ENCODE measurements around the gene ACOT9. TPM values are rescaled to one million over a fixed set of nuclear protein-coding genes. Genes with fewer than 3 reads are reported as not detected.
"Not testable (repeated sequence)": the region's sequence is repeated elsewhere in the genome, so short reads cannot be mapped to it uniquely, and the experiment has no call there.

The ACOT9 gene
- total RNA-seq, 8 experiments from 2014 or later = 3.7 to 38.1 (median 17.8) TPM

GRCh38 chrX:23782863-23783588, 40.0 kb upstream of the ACOT9 start, which contains the start of gene SAT1:
Gene SAT1 (plus strand): TSS chrX:23783173. CDS start chrX:23783352, 179 bp downstream.
- Histone ChIP-seq H3K27ac (no peak within 1 kb of the TSS), H3K4me3 (peak within 1 kb of the TSS; percentile 50 to 73 (median 67)), H3K4me1 (replicated peaks in 1 of 2) (no peaks in the 10 kb centered on the region)
- 0 to 31% (median 0%) methylated on average over 5 to 9 of the region's 58 CpGs; no CpG with 5 or more reads in 7 of the 10 experiments for WGBS, 10 experiments
- in situ Hi-C loops (cut with MboI; ENCODE audit: low pct_unique_long_range_greater_than_20kb in 2 of 9, low sequenced_read_pairs in 9 of 9, unreplicated experiment in 9 of 9) = loop anchor here in 4 of 9 experiments (25.0 kb wide), 2 partner anchors 104 to 129 kb away; partner anchors contain the start of genes APOO (in 1 of the 4) and CXorf58 (in 1 of the 4)
- peak; percentile 70 to 99 (median 98) for ATAC-seq (replicated peaks in 6 of 8)

- no peaks in the 10 kb centered on the region for H3K4me1 ChIP-seq (replicated peaks in 1 of 2)
- peak overlapping the region; percentile 50 to 73 (median 67) for H3K4me3 ChIP-seq
- 33 to 91% (median 58%) methylated on average over 1 to 6 of the region's 6 CpGs; no CpG with 5 or more reads in 2 of the 10 experiments for whole genome bisulfite sequencing, 10 experiments
- no peak overlapping the region for H3K27ac ChIP-seq
- in situ Hi-C loops (cut with MboI; ENCODE audit: low pct_unique_long_range_greater_than_20kb in 2 of 9, low sequenced_read_pairs in 9 of 9, unreplicated experiment in 9 of 9) = loop anchor here in 4 of 9 experiments (25.0 kb wide), 2 partner anchors 105 to 130 kb away; partner anchors contain the start of genes APOO (in 1 of the 4) and CXorf58 (in 1 of the 4)
- ATAC-seq (replicated peaks in 6 of 8) = peak in 1 of 8 experiments; percentile 2
Observed at GRCh38 chrX:23782455-23782854, 39.4 kb upstream of the ACOT9 start.

- in situ Hi-C loops (cut with MboI; ENCODE audit: low pct_unique_long_range_greater_than_20kb in 2 of 9, low sequenced_read_pairs in 9 of 9, unreplicated experiment in 9 of 9) = loop anchor here in 4 of 9 experiments (25.0 kb wide), 2 partner anchors 108 to 133 kb away; partner anchors contain the start of genes APOO (in 1 of the 4) and CXorf58 (in 1 of the 4)
- ATAC-seq (replicated peaks in 6 of 8) = no peak
- no peak overlapping the region for H3K27ac ChIP-seq
- 88% methylated on average over 3 of the region's 4 CpGs; no CpG with 5 or more reads in 9 of the 10 experiments for WGBS, 10 experiments
- H3K4me1 ChIP-seq (replicated peaks in 1 of 2) = no peaks in the 10 kb centered on the region
- no peak overlapping the region for H3K4me3 ChIP-seq
Observed at GRCh38 chrX:23779025-23779424, 35.9 kb upstream of the ACOT9 start.

GRCh38 chrX:23776363-23776762, 33.3 kb upstream of the ACOT9 start:
- Histone ChIP-seq H3K27ac (no peak overlapping the region), H3K4me1 (replicated peaks in 1 of 2) (no peaks in the 10 kb centered on the region), H3K4me3 (no peak overlapping the region)
- WGBS, 10 experiments = 0 to 100% (median 40%) methylated on average over 1 to 2 of the region's 3 CpGs; no CpG with 5 or more reads in 5 of the 10 experiments
- in situ Hi-C loops (cut with MboI; ENCODE audit: low pct_unique_long_range_greater_than_20kb in 2 of 9, low sequenced_read_pairs in 9 of 9, unreplicated experiment in 9 of 9) = loop anchor here in 4 of 9 experiments (25.0 kb wide), 2 partner anchors 111 to 136 kb away; partner anchors contain the start of genes APOO (in 1 of the 4) and CXorf58 (in 1 of the 4)
- no peak for ATAC-seq (replicated peaks in 6 of 8)

GRCh38 chrX:23773601-23774175, 30.6 kb upstream of the ACOT9 start:
- 59 to 100% (median 88%) methylated on average over 1 to 3 of the region's 3 CpGs; no CpG with 5 or more reads in 4 of the 10 experiments for WGBS, 10 experiments
- in situ Hi-C loops (cut with MboI; ENCODE audit: low pct_unique_long_range_greater_than_20kb in 2 of 9, low sequenced_read_pairs in 9 of 9, unreplicated experiment in 9 of 9) = no loop called here
- ATAC-seq (replicated peaks in 6 of 8) = no peak
- Histone ChIP-seq H3K4me1 (replicated peaks in 1 of 2) (no peaks in the 10 kb centered on the region), H3K27ac (no peak overlapping the region), H3K4me3 (no peak overlapping the region)

GRCh38 chrX:23771086-23771485, 28.0 kb upstream of the ACOT9 start:
- H3K4me3 ChIP-seq; in situ Hi-C loops (cut with MboI; ENCODE audit: low pct_unique_long_range_greater_than_20kb in 2 of 9, low sequenced_read_pairs in 9 of 9, unreplicated experiment in 9 of 9); H3K27ac ChIP-seq; ATAC-seq (replicated peaks in 6 of 8); H3K4me1 ChIP-seq (replicated peaks in 1 of 2): not testable (repeated sequence)
- 94% methylated on average over 3 of the region's 7 CpGs; no CpG with 5 or more reads in 9 of the 10 experiments for WGBS, 10 experiments

GRCh38 chrX:23770142-23770541, 27.1 kb upstream of the ACOT9 start:
- Histone ChIP-seq H3K4me3 (no peak overlapping the region), H3K27ac (no peak overlapping the region), H3K4me1 (replicated peaks in 1 of 2) (no peaks in the 10 kb centered on the region)
- in situ Hi-C loops (cut with MboI; ENCODE audit: low pct_unique_long_range_greater_than_20kb in 2 of 9, low sequenced_read_pairs in 9 of 9, unreplicated experiment in 9 of 9) = no loop called here
- ATAC-seq (replicated peaks in 6 of 8) = no peak
- 10 to 100% (median 100%) methylated on average over 2 of the region's 2 CpGs; no CpG with 5 or more reads in 7 of the 10 experiments for WGBS, 10 experiments

GRCh38 chrX:23766650-23767551, 23.8 kb upstream of the ACOT9 start:
- no peaks in the 10 kb centered on the region for H3K4me1 ChIP-seq (replicated peaks in 1 of 2)
- 33 to 89% methylated on average over 5 to 6 of the region's 28 CpGs; no CpG with 5 or more reads in 8 of the 10 experiments for WGBS, 10 experiments
- H3K27ac ChIP-seq = no peak overlapping the region
- in situ Hi-C loops (cut with MboI; ENCODE audit: low pct_unique_long_range_greater_than_20kb in 2 of 9, low sequenced_read_pairs in 9 of 9, unreplicated experiment in 9 of 9) = no loop called here
- H3K4me3 ChIP-seq = no peak overlapping the region
- ATAC-seq (replicated peaks in 6 of 8) = peak in 2 of 8 experiments; percentile 47 to 67

GRCh38 chrX:23765868-23766267, 22.8 kb upstream of the ACOT9 start:
- H3K27ac ChIP-seq = no peak overlapping the region
- in situ Hi-C loops (cut with MboI; ENCODE audit: low pct_unique_long_range_greater_than_20kb in 2 of 9, low sequenced_read_pairs in 9 of 9, unreplicated experiment in 9 of 9) = no loop called here
- H3K4me1 ChIP-seq (replicated peaks in 1 of 2) = no peaks in the 10 kb centered on the region
- 60 to 100% (median 80%) methylated on average over 1 of the region's 16 CpGs; no CpG with 5 or more reads in 7 of the 10 experiments for WGBS, 10 experiments
- no peak overlapping the region for H3K4me3 ChIP-seq
- ATAC-seq (replicated peaks in 6 of 8) = no peak

- in situ Hi-C loops (cut with MboI; ENCODE audit: low pct_unique_long_range_greater_than_20kb in 2 of 9, low sequenced_read_pairs in 9 of 9, unreplicated experiment in 9 of 9) = no loop called here
- no peak overlapping the region for H3K4me3 ChIP-seq
- no peaks in the 10 kb centered on the region for H3K4me1 ChIP-seq (replicated peaks in 1 of 2)
- no peak overlapping the region for H3K27ac ChIP-seq
- no peak for ATAC-seq (replicated peaks in 6 of 8)
- 59 to 100% (median 93%) methylated on average over 2 to 5 of the region's 5 CpGs; no CpG with 5 or more reads in 7 of the 10 experiments for WGBS, 10 experiments
Observed at GRCh38 chrX:23765449-23765848, 22.4 kb upstream of the ACOT9 start.

- H3K4me3 ChIP-seq = no peak overlapping the region
- 0 to 100% (median 52%) methylated on average over 1 to 4 of the region's 4 CpGs; no CpG with 5 or more reads in 5 of the 10 experiments for WGBS, 10 experiments
- H3K27ac ChIP-seq = no peak overlapping the region
- H3K4me1 ChIP-seq (replicated peaks in 1 of 2) = no peaks in the 10 kb centered on the region
- in situ Hi-C loops (cut with MboI; ENCODE audit: low pct_unique_long_range_greater_than_20kb in 2 of 9, low sequenced_read_pairs in 9 of 9, unreplicated experiment in 9 of 9) = no loop called here
- no peak for ATAC-seq (replicated peaks in 6 of 8)
Observed at GRCh38 chrX:23764188-23764984, 21.3 kb upstream of the ACOT9 start.

GRCh38 chrX:23759821-23760220, 16.7 kb upstream of the ACOT9 start:
- Histone ChIP-seq H3K27ac (no peak overlapping the region), H3K4me1 (replicated peaks in 1 of 2) (no peaks in the 10 kb centered on the region), H3K4me3 (no peak overlapping the region)
- peak in 2 of 8 experiments; percentile 55 to 89 for ATAC-seq (replicated peaks in 6 of 8)
- in situ Hi-C loops (cut with MboI; ENCODE audit: low pct_unique_long_range_greater_than_20kb in 2 of 9, low sequenced_read_pairs in 9 of 9, unreplicated experiment in 9 of 9) = no loop called here
- 20 to 100% (median 100%) methylated on average over 1 to 2 of the region's 2 CpGs; no CpG with 5 or more reads in 7 of the 10 experiments for WGBS, 10 experiments
